ENCODE results near the gene NPY5R. TPM values are rescaled to one million over a fixed set of nuclear protein-coding genes. Genes with fewer than 3 reads are reported as not detected.

Gene NPY5R
- total RNA-seq (ENCODE audit: unreplicated experiment) = not detected
- long read RNA-seq, partial matches to known transcripts = 0 of 1 reads
- long read RNA-seq, other reads (novel, unspliced or antisense) = 0 of 1 reads

DNA sequence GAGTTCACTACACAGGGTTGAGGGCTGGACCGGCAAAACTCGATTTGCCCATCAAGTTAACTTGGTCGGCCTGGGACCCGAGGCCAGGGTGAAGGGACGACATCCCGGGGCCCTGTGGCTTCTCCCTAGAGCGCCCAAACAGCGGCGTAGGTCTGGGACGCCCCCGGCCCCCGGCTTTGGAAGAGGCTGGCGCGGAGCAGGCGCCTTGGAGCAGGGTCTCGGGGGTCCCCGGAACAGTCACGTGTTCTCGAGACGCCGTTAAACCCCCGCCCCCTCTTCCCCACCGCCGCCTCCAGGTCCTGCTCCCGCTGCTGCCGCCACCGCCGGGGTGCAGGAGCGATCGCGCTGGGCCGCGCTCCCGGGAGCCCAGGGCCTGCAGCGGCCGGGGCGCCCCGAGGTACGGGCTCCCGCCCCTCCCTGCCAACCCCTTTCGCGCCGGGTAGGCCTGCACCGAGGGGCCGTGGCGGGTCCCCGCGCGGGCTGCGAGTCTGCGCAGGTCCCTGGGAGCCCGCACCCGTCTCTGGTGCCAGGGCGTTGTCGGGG, at the start of gene NPY5R:
NPY5R (plus strand) TSS at position 289 of the 543 bp plus-strand sequence. CDS start 6,382 bp downstream, outside the sequence.
- no peaks in the 10 kb centered on the region for H3K36me3 Mint-ChIP-seq (ENCODE audit: unreplicated experiment)
- peaks cover 4% of the 10 kb centered on the region for H3K27me3 Mint-ChIP-seq (ENCODE audit: unreplicated experiment)
- H3K9me3 Mint-ChIP-seq (ENCODE audit: unreplicated experiment) = no peaks in the 10 kb centered on the region
- no peak within 1 kb of the TSS for H3K27ac Mint-ChIP-seq (ENCODE audit: unreplicated experiment)
- no peaks in the 10 kb centered on the region for H3K4me1 Mint-ChIP-seq (ENCODE audit: low read depth, unreplicated experiment)
- H3K4me3 Mint-ChIP-seq (ENCODE audit: unreplicated experiment) = peak within 1 kb of the TSS; percentile 84
- TF ChIP-seq, protein P1, sequence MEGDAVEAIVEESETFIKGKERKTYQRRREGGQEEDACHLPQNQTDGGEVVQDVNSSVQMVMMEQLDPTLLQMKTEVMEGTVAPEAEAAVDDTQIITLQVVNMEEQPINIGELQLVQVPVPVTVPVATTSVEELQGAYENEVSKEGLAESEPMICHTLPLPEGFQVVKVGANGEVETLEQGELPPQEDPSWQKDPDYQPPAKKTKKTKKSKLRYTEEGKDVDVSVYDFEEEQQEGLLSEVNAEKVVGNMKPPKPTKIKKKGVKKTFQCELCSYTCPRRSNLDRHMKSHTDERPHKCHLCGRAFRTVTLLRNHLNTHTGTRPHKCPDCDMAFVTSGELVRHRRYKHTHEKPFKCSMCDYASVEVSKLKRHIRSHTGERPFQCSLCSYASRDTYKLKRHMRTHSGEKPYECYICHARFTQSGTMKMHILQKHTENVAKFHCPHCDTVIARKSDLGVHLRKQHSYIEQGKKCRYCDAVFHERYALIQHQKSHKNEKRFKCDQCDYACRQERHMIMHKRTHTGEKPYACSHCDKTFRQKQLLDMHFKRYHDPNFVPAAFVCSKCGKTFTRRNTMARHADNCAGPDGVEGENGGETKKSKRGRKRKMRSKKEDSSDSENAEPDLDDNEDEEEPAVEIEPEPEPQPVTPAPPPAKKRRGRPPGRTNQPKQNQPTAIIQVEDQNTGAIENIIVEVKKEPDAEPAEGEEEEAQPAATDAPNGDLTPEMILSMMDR (IDR thresholded peaks at IDR 0.05; ENCODE audit: partially characterized antibody, unreplicated experiment) = no peak
- DNase-seq = peak; percentile 29

DNA sequence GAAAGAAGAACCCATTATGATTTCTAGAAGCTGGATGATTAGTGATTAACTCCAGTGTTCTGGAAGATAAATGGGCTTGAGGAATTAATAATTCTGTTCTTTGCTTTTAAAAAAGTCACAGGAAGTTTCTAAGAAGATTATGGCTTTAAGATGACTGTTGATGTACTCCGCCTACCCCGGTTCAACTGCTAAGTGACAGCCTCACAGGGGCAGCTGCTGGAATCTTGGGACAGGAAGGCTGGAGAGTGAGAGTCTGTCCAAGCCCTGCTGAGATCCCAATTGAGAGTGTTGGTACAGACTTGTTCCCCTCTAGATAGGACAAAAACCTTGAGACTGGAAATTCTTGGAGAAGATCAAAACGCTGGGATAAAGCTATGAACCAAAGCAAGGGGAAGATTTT, 48.6 kb upstream of the NPY5R start:
- no peak overlapping the region for H3K27ac Mint-ChIP-seq (ENCODE audit: unreplicated experiment)
- H3K4me3 Mint-ChIP-seq (ENCODE audit: unreplicated experiment) = no peak overlapping the region
- DNase-seq = no peak
- no peaks in the 10 kb centered on the region for H3K9me3 Mint-ChIP-seq (ENCODE audit: unreplicated experiment)
- no peaks in the 10 kb centered on the region for H3K4me1 Mint-ChIP-seq (ENCODE audit: low read depth, unreplicated experiment)
- H3K27me3 Mint-ChIP-seq (ENCODE audit: unreplicated experiment) = no peaks in the 10 kb centered on the region
- H3K36me3 Mint-ChIP-seq (ENCODE audit: unreplicated experiment) = no peaks in the 10 kb centered on the region
- TF ChIP-seq, protein P1 (IDR thresholded peaks at IDR 0.05; ENCODE audit: partially characterized antibody, unreplicated experiment) = no peak

GRCh38 chr4:163300445-163300844, 43.2 kb upstream of the NPY5R start:
- no peaks in the 10 kb centered on the region for H3K36me3 Mint-ChIP-seq (ENCODE audit: unreplicated experiment)
- H3K4me3 Mint-ChIP-seq (ENCODE audit: unreplicated experiment) = no peak overlapping the region
- H3K9me3 Mint-ChIP-seq (ENCODE audit: unreplicated experiment) = no peaks in the 10 kb centered on the region
- TF ChIP-seq, protein P1 (IDR thresholded peaks at IDR 0.05; ENCODE audit: partially characterized antibody, unreplicated experiment) = no peak
- DNase-seq = no peak
- no peaks in the 10 kb centered on the region for H3K4me1 Mint-ChIP-seq (ENCODE audit: low read depth, unreplicated experiment)
- H3K27ac Mint-ChIP-seq (ENCODE audit: unreplicated experiment) = no peak overlapping the region
- no peaks in the 10 kb centered on the region for H3K27me3 Mint-ChIP-seq (ENCODE audit: unreplicated experiment)

DNA sequence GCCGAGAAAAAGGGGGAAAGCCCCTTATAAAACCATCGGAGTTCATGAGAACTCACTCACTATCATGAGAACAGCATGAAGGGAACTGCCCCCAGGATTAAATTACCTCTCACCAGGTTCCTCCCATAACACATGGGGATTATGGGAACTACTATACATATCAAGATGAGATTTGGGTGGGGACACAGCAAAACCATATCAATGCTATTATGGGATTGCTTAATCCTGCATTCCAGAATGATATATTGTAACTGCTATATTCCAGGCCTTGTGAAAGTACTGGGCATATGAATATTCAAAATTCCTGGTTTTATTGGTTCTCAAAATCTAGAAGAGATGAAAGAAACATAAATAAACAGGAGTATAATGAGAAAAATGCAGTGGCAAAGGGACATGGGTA, 40.6 kb upstream of the NPY5R start:
- Mint-ChIP-seq H3K4me3 (ENCODE audit: unreplicated experiment) (no peak overlapping the region), H3K4me1 (ENCODE audit: low read depth, unreplicated experiment) (no peaks in the 10 kb centered on the region), H3K27ac (ENCODE audit: unreplicated experiment) (no peak overlapping the region), H3K27me3 (ENCODE audit: unreplicated experiment) (no peaks in the 10 kb centered on the region), H3K36me3 (ENCODE audit: unreplicated experiment) (no peaks in the 10 kb centered on the region), H3K9me3 (ENCODE audit: unreplicated experiment) (no peaks in the 10 kb centered on the region)
- DNase-seq = no peak
- TF ChIP-seq, protein P1 (IDR thresholded peaks at IDR 0.05; ENCODE audit: partially characterized antibody, unreplicated experiment) = no peak

DNA sequence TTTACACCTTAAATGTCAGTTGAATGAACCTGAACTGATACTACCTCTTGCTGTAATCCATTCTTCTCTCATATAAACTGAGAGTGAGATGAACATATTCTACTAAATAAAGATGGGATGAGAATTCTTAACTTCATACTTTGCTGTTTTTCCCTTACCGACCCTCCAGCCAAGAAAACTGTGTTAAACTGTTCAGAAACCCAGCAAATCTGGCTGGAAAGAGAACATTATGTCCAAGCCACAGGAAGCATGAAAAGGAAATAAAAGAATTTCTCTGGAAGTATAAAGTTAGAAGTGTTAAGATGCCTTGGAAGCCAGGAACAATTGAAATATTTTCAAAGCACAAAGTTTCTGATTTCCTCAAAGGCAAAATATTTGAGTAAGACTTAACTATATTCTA, 34.2 kb upstream of the NPY5R start:
- no peaks in the 10 kb centered on the region for H3K27me3 Mint-ChIP-seq (ENCODE audit: unreplicated experiment)
- H3K4me3 Mint-ChIP-seq (ENCODE audit: unreplicated experiment) = no peak overlapping the region
- no peaks in the 10 kb centered on the region for H3K9me3 Mint-ChIP-seq (ENCODE audit: unreplicated experiment)
- DNase-seq = no peak
- no peaks in the 10 kb centered on the region for H3K4me1 Mint-ChIP-seq (ENCODE audit: low read depth, unreplicated experiment)
- H3K27ac Mint-ChIP-seq (ENCODE audit: unreplicated experiment) = no peak overlapping the region
- no peaks in the 10 kb centered on the region for H3K36me3 Mint-ChIP-seq (ENCODE audit: unreplicated experiment)
- TF ChIP-seq, protein P1 (IDR thresholded peaks at IDR 0.05; ENCODE audit: partially characterized antibody, unreplicated experiment) = no peak

All from glutamatergic neuron (in vitro differentiated cells).